Smooth muscle cell (in vitro differentiated cells): ENCODE results near the gene BMP5. TPM values are rescaled to one million over a fixed set of nuclear protein-coding genes. Genes with fewer than 3 reads are reported as not detected.
A peak's percentile ranks its signal among the peaks of the same experiment; 100 is the strongest.

Source experiments
- DNase-seq: peaks from one replicate; lab custom pipeline; 2025; ENCODE audit not compliant: unreplicated experiment; lab: John Stamatoyannopoulos, UW
- H2AFZ ChIP-seq: fragments of 200-600 bp; sonication (generic); 2 replicates; pipeline ENCODE4 v1.6.0; 2016; ENCODE audit warnings: antibody characterized with exemption, low read depth, mild to moderate bottlenecking
- H3F3A ChIP-seq: fragments of 200-600 bp; sonication (generic); 2 replicates; pipeline ENCODE4 v1.6.0; 2017; ENCODE audit warnings: antibody characterized with exemption, low read depth
- H3K27ac ChIP-seq: fragments of 200-600 bp; sonication (generic); 2 replicates; pipeline ENCODE4 v1.5.1; 2016; ENCODE audit warnings: low read depth, mild to moderate bottlenecking
- H3K27me3 ChIP-seq: fragments of 200-600 bp; sonication (generic); 2 replicates; pipeline ENCODE4 v1.6.1; 2016; ENCODE audit warnings: low read depth, mild to moderate bottlenecking
- H3K36me3 ChIP-seq: fragments of 200-600 bp; sonication (generic); 2 replicates; pipeline ENCODE4 v1.5.1; 2016; ENCODE audit warnings: low read depth
- H3K4me1 ChIP-seq: fragments of 200-600 bp; sonication (generic); 2 replicates; pipeline ENCODE4 v1.5.1; 2016; ENCODE audit warnings: low read depth
- H3K4me2 ChIP-seq: fragments of 200-600 bp; sonication (generic); 2 replicates; pipeline ENCODE4 v1.6.0; 2016; ENCODE audit warnings: mild to moderate bottlenecking
- H3K4me3 ChIP-seq: fragments of 200-600 bp; sonication (generic); 2 replicates; pipeline ENCODE4 v1.5.1; 2016; ENCODE audit warnings: mild to moderate bottlenecking
- H3K79me2 ChIP-seq: fragments of 200-600 bp; sonication (generic); 2 replicates; pipeline ENCODE4 v1.6.0; 2016; ENCODE audit warnings: low read depth, mild to moderate bottlenecking
- H3K9ac ChIP-seq: fragments of 200-600 bp; sonication (generic); 2 replicates; pipeline ENCODE4 v1.6.0; 2016; ENCODE audit warnings: low read depth
- H3K9me3 ChIP-seq: fragments of 200-600 bp; sonication (generic); replicated peaks from 2 replicates; pipeline ENCODE4 v1.5.1; 2016; ENCODE audit warnings: low read depth
- H4K20me1 ChIP-seq: fragments of 200-600 bp; sonication (generic); 2 replicates; pipeline ENCODE4 v1.6.0; 2016; ENCODE audit warnings: low read depth
- WGBS: methylation state at CpG from one replicate; pipeline ENCODE4 v1.1.7; 2016; ENCODE audit warnings: low lambda C conversion rate; 5-methylcytosine and 5-hydroxymethylcytosine counted together
- polyA plus RNA-seq: library from polyadenylated mRNA; unstranded; fragments of >200 nt; fragmentation: Nextera tagmentation; extraction: Ambion mirVana; gene quantifications from 2 replicates; pipeline ENCODE4 v1.2.1, GENCODE V29; 2016
- total RNA-seq: library from RNA; depleted of rRNA; stranded (reverse); fragments of >200 nt; gene quantifications from 2 replicates; pipeline ENCODE4 v1.2.3, GENCODE V29; 2014
- TF ChIP-seq, protein P1 (sequence below): fragments of 200-600 bp; sonication (generic); IDR thresholded peaks from 2 replicates; pipeline ENCODE4 v1.5.1; 2017; ENCODE audit warnings: borderline replicate concordance, mild to moderate bottlenecking, antibody characterized with exemption; ENCODE audit not compliant: insufficient read depth, poor library complexity, severe bottlenecking

Gene BMP5
- total and polyA plus RNA-seq, 2 experiments from 2014 or later: 0.07 to 3.5 TPM

DNA sequence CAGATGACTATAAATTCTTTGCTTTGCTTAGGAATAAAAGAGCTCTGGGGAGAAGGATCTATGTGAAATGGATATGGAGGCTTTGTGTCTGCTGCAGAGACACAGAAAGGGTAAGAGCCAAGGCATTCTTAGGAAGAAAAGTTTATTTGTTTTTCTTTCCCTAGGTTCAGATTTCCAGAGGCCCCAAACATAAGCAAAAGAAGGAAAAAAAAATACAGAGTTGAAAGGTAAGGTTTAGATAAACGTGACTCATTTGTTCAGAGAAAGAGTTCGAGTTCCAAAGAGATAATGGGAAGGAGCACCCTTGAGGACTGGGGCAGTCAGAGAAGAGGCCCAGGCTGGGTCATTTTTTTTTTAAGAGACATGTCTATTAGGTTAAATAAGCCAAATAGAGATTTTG, 27.4 kb upstream of the BMP5 start:
- H3K9ac ChIP-seq: no peak overlapping the region
- WGBS: 10% methylated on average over 2 of the region's 2 CpGs
- peak overlapping the region; percentile 23 for H3K4me2 ChIP-seq
- peaks cover 4% of the 10 kb centered on the region for H3F3A ChIP-seq
- H3K27me3 ChIP-seq: no peaks in the 10 kb centered on the region
- H3K36me3 ChIP-seq: no peaks in the 10 kb centered on the region
- TF ChIP-seq, protein P1, sequence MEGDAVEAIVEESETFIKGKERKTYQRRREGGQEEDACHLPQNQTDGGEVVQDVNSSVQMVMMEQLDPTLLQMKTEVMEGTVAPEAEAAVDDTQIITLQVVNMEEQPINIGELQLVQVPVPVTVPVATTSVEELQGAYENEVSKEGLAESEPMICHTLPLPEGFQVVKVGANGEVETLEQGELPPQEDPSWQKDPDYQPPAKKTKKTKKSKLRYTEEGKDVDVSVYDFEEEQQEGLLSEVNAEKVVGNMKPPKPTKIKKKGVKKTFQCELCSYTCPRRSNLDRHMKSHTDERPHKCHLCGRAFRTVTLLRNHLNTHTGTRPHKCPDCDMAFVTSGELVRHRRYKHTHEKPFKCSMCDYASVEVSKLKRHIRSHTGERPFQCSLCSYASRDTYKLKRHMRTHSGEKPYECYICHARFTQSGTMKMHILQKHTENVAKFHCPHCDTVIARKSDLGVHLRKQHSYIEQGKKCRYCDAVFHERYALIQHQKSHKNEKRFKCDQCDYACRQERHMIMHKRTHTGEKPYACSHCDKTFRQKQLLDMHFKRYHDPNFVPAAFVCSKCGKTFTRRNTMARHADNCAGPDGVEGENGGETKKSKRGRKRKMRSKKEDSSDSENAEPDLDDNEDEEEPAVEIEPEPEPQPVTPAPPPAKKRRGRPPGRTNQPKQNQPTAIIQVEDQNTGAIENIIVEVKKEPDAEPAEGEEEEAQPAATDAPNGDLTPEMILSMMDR: no peak
- no peak overlapping the region for H3K4me3 ChIP-seq
- H3K9me3 ChIP-seq: no peaks in the 10 kb centered on the region
- no peaks in the 10 kb centered on the region for H4K20me1 ChIP-seq
- H3K79me2 ChIP-seq: no peaks in the 10 kb centered on the region
- H3K4me1 ChIP-seq: peaks cover 15% of the 10 kb centered on the region
- H2AFZ ChIP-seq: peak overlapping the region; percentile 17
- no peak for DNase-seq
- no peak overlapping the region for H3K27ac ChIP-seq

DNA sequence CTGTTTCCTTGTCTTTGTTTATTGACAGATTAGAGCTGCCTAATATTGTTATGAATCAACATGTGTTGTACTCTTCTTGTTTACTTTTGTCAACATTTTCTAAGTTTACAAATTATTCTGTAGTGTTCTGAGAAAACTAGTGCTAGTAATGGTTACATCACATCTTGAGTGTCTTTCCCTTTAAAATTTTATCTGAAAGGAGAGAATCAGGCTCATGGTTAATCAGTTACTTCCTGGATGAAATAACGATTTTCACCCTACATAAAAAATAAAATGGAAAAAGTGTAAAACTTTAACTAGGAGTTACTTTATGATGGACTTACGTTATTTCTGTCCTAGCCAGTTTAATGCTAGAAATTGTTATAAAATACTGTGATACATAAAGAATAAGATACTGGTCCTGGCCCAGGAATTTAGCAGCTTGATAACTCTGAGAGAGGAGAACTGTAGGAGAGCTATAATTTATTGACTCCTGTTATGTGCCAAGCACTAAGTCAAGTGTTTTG, 26.4 kb upstream of the BMP5 start:
- peaks cover 15% of the 10 kb centered on the region for H3K4me1 ChIP-seq
- H3K27ac ChIP-seq: no peak overlapping the region
- no peaks in the 10 kb centered on the region for H3K27me3 ChIP-seq
- TF ChIP-seq, protein P1: no peak
- H3K36me3 ChIP-seq: no peaks in the 10 kb centered on the region
- H3K9me3 ChIP-seq: no peaks in the 10 kb centered on the region
- DNase-seq: no peak
- H3K9ac ChIP-seq: no peak overlapping the region
- H2AFZ ChIP-seq: peak overlapping the region; percentile 78
- no peak overlapping the region for H3K4me3 ChIP-seq
- H4K20me1 ChIP-seq: no peaks in the 10 kb centered on the region
- H3K4me2 ChIP-seq: peak overlapping the region; percentile 8
- WGBS: 47% methylated on average over 2 of the region's 2 CpGs
- no peaks in the 10 kb centered on the region for H3K79me2 ChIP-seq
- H3F3A ChIP-seq: peaks cover 4% of the 10 kb centered on the region

DNA sequence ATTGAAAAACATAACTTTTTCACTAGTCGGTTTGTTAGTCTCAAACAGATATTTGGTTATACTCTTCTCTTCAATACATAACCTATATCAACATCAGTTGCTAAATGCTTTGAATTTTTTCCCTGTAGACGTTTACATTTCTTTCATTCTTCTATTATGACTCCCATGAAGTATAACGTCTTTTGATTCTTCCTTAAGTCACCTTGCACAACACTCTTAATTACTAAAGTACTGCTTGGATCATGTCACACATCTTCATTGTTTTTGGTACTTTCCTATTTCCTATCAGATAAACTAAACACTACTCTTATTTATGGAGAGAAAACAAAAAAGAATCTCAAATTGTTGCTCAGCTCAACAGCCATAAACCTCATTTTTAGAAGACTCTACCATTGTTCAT, 23.0 kb upstream of the BMP5 start:
- Histone ChIP-seq H2AFZ (no peak overlapping the region), H3K79me2 (no peaks in the 10 kb centered on the region), H3K9me3 (no peaks in the 10 kb centered on the region), H3K36me3 (no peaks in the 10 kb centered on the region), H3K4me3 (no peak overlapping the region), H3K4me1 (peaks cover 15% of the 10 kb centered on the region), H3K27me3 (no peaks in the 10 kb centered on the region), H3K27ac (no peak overlapping the region), H3F3A (peaks cover 4% of the 10 kb centered on the region), H4K20me1 (no peaks in the 10 kb centered on the region), H3K9ac (no peak overlapping the region), H3K4me2 (no peak overlapping the region)
- no peak for DNase-seq
- TF ChIP-seq, protein P1: no peak
- WGBS: 33% methylated on average over 3 of the region's 3 CpGs

DNA sequence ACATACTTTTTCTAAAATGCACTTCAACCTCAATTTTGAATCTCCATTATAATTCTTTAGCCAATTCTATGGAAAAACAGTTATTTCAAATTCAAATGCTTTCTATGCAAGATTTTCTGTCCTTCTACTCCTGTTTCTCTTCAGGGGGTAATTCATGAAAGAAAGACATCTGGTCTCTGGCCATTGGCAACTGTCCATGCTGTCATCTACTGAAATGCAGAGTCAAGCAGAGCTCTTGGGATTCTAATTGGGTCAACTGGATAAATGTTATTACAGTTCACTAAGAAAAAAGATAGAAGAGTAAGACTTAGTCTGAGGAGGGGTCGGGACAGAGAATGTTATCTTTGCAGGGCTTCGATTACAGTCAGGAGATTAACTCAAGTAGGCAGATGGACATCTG, 22.0 kb upstream of the BMP5 start:
- Histone ChIP-seq H3K36me3 (no peaks in the 10 kb centered on the region), H2AFZ (no peak overlapping the region), H3K4me1 (peaks cover 6% of the 10 kb centered on the region), H3K9me3 (no peaks in the 10 kb centered on the region), H3K9ac (no peak overlapping the region), H3K27ac (no peak overlapping the region), H3K79me2 (no peaks in the 10 kb centered on the region), H3K4me3 (no peak overlapping the region), H3K27me3 (no peaks in the 10 kb centered on the region), H3K4me2 (no peak overlapping the region), H4K20me1 (no peaks in the 10 kb centered on the region), H3F3A (no peaks in the 10 kb centered on the region)
- DNase-seq: no peak
- TF ChIP-seq, protein P1: no peak
- 36% methylated on average over 2 of the region's 2 CpGs for WGBS
